Endothelial cell of umbilical vein (primary cell): ENCODE measurements around the gene OPCML. TPM values are rescaled to one million over a fixed set of nuclear protein-coding genes. Genes with fewer than 3 reads are reported as not detected.

Experiments used
- BruUV-seq: library from RNA; stranded (reverse); fragments of 400-500 nt; replicated peaks from 2 replicates; lab custom pipeline; 2021; lab: Mats Ljungman, UMichigan
- CTCF ChIA-PET: fragments of 300-600, 350-600 bp; sonication (Branson Sonifier 250); formaldehyde crosslinking; loops from one replicate; lab custom pipeline; 2021; ENCODE audit warnings: antibody characterized with exemption, inconsistent platforms; lab: Charles Lee
- POLR2A ChIA-PET: fragments of 300-600, 350-600 bp; sonication (Branson Sonifier 250); formaldehyde crosslinking; loops from one replicate; lab custom pipeline; 2021; ENCODE audit warnings: antibody characterized with exemption, inconsistent platforms; lab: Charles Lee
- DNase-seq: peaks from one replicate; pipeline ENCODE4 v3.0.0-alpha.2; 2011; ENCODE audit warnings: low read depth, low spot score
- FAIRE-seq: peaks from 2 replicates; lab custom pipeline; 2011; peaks lifted over from hg19 to GRCh38; lab: Jason Lieb, UNC
- H2AFZ ChIP-seq: 2 replicates; pipeline ENCODE4 v1.6.0; 2012; ENCODE audit warnings: low read depth, low read length, control low read depth, inconsistent platforms
- H3K27ac ChIP-seq: 2 replicates; pipeline ENCODE4 v1.5.1; 2011; ENCODE audit warnings: low read depth, mild to moderate bottlenecking, control low read depth, low read length, moderate library complexity; ENCODE audit not compliant: insufficient read depth
- H3K27me3 ChIP-seq, 2 experiments: 2 replicates each; pipeline versions ENCODE4 v1.6.0 to v1.6.1; 2011; ENCODE audit warnings: low read length in 2 of 2, mixed read lengths in 1 of 2; ENCODE audit not compliant: control insufficient read depth in 2 of 2, insufficient read depth in 2 of 2
- H3K36me3 ChIP-seq, 2 experiments: 2 replicates in 1 of 2; 3 replicates in 1 of 2; pipeline ENCODE4 v1.5.1; 2011; ENCODE audit warnings: low read length in 2 of 2, mild to moderate bottlenecking in 1 of 2, moderate library complexity in 1 of 2; ENCODE audit not compliant: control insufficient read depth in 2 of 2, insufficient read depth in 2 of 2; ENCODE audit errors: extremely low read depth in 1 of 2
- H3K4me1 ChIP-seq: 3 replicates; pipeline ENCODE4 v1.5.1; 2011; ENCODE audit warnings: mild to moderate bottlenecking, low read length; ENCODE audit not compliant: control insufficient read depth, insufficient read depth; ENCODE audit errors: extremely low read depth
- H3K4me2 ChIP-seq: 2 replicates; pipeline ENCODE4 v1.6.1; 2011; ENCODE audit warnings: low read length, control low read depth, mixed read lengths; ENCODE audit not compliant: insufficient read depth
- H3K4me3 ChIP-seq, 3 experiments: fragments of 200-600 bp in 1 of 3; sonication (generic), shearing (Covaris generic) in 1 of 3; replicated peaks in 1 of 3; 2 replicates each; pipeline ENCODE4 v1.5.1; 2011 to 2016; ENCODE audit warnings: control low read depth in 3 of 3, low read length in 3 of 3, mild to moderate bottlenecking in 2 of 3, inconsistent platforms in 1 of 3, low read depth in 1 of 3, moderate library complexity in 1 of 3; ENCODE audit not compliant: insufficient read depth in 1 of 3
- H3K79me2 ChIP-seq: 2 replicates; pipeline ENCODE4 v1.6.0; 2012; ENCODE audit warnings: low read length, inconsistent platforms; ENCODE audit not compliant: control insufficient read depth, insufficient read depth
- H3K9ac ChIP-seq: replicated peaks from 2 replicates; pipeline ENCODE3; 2011; ENCODE audit warnings: low read length, control low read depth; ENCODE audit not compliant: insufficient read depth; ENCODE audit errors: extremely low read depth
- H3K9me1 ChIP-seq: replicated peaks from 3 replicates; pipeline ENCODE4 v1.6.0; 2011; ENCODE audit warnings: mild to moderate bottlenecking, low read length; ENCODE audit not compliant: control insufficient read depth, insufficient read depth; ENCODE audit errors: extremely low read depth
- H3K9me3 ChIP-seq: replicated peaks from 2 replicates; pipeline ENCODE4 v1.5.1; 2012; ENCODE audit warnings: low read length, inconsistent platforms; ENCODE audit not compliant: control insufficient read depth, insufficient read depth
- H4K20me1 ChIP-seq: replicated peaks from 2 replicates; pipeline ENCODE3; 2011; ENCODE audit warnings: mild to moderate bottlenecking, low read length; ENCODE audit not compliant: control insufficient read depth, insufficient read depth; ENCODE audit errors: extremely low read depth
- EZH2 ChIP-seq: IDR thresholded peaks from 2 replicates; pipeline ENCODE4 v1.6.1; 2012; ENCODE audit warnings: borderline replicate concordance, low read depth, mild to moderate bottlenecking, moderate library complexity, low read length, inconsistent platforms; ENCODE audit not compliant: severe bottlenecking
- FOS ChIP-seq: IDR thresholded peaks from 2 replicates; pipeline ENCODE4 v1.6.1; 2011; ENCODE audit warnings: mild to moderate bottlenecking, low read length, moderate library complexity, borderline replicate concordance; ENCODE audit not compliant: insufficient read depth
- GATA2 ChIP-seq: IDR thresholded peaks from 2 replicates; pipeline ENCODE4 v1.7.0; 2011; ENCODE audit warnings: low read depth, mild to moderate bottlenecking, moderate library complexity, mixed read lengths, low read length; ENCODE audit not compliant: insufficient read length, insufficient read depth
- JUN ChIP-seq: IDR thresholded peaks from 2 replicates; pipeline ENCODE4 v1.6.1; 2011; ENCODE audit warnings: borderline replicate concordance, low read depth; ENCODE audit not compliant: insufficient read length, insufficient read depth
- MYC ChIP-seq: IDR thresholded peaks from one replicate; pipeline ENCODE4 v1.6.1; 2011; ENCODE audit warnings: mild to moderate bottlenecking, low read depth, low read length
- POLR2A ChIP-seq: IDR thresholded peaks from 2 replicates; pipeline ENCODE4 v1.6.1; 2012; ENCODE audit warnings: low read depth, mild to moderate bottlenecking, control low read depth, low read length
- POLR2AphosphoS5 ChIP-seq: IDR thresholded peaks from 2 replicates; pipeline ENCODE4 v1.6.1; 2012; ENCODE audit warnings: low read depth, mild to moderate bottlenecking, control low read depth, low read length, moderate library complexity; ENCODE audit not compliant: insufficient read depth
- dilution Hi-C: fragments of 300-500 bp; cut with MboI; formaldehyde crosslinking; loops from one replicate; pipeline ENCODE4 v1.15.0; 2019; ENCODE audit warnings: low sequenced_read_pairs; ENCODE audit not compliant: extremely low pct_ligation_motif_present
- intact Hi-C: fragments of 100-400 bp; cut with micrococcal nuclease; formaldehyde crosslinking; loops from one replicate; pipeline ENCODE4 v1.10.0; 2022
- polyA plus RNA-seq, 4 experiments: library from polyadenylated mRNA; depleted of rRNA in 3 of 4; stranded (reverse) in 3 of 4; unstranded in 1 of 4; fragments of >200 nt; gene quantifications; 2 replicates each; pipeline versions ENCODE4 v1.2.1 to v1.2.3, GENCODE V29; 2011 to 2012; ENCODE audit warnings: missing spikeins in 1 of 4
- total RNA-seq: library from RNA; stranded (reverse); gene quantifications from 2 replicates; pipeline ENCODE4 v1.2.3, GENCODE V29; 2021
- TF ChIP-seq, protein P1 (sequence below): IDR thresholded peaks from 2 replicates; pipeline ENCODE4 v1.6.1; 2011; ENCODE audit not compliant: insufficient read depth, insufficient read length
- TF ChIP-seq, protein P2 (sequence below), 2 donors: IDR thresholded peaks; 1 replicate in 1 of 2; 2 replicates in 1 of 2; pipeline ENCODE4 v1.5.1; 2011; ENCODE audit warnings: low read length in 2 of 2, mild to moderate bottlenecking in 2 of 2, moderate library complexity in 2 of 2, control low read depth in 1 of 2, inconsistent platforms in 1 of 2, low read depth in 1 of 2; ENCODE audit not compliant: insufficient read depth in 1 of 2; ENCODE audit errors: extremely low read depth in 1 of 2

Gene OPCML
- total and polyA plus RNA-seq, 2 donors (not counting 3 experiments of a cell fraction or from before 2014, with no cell fraction given): not detected

DNA sequence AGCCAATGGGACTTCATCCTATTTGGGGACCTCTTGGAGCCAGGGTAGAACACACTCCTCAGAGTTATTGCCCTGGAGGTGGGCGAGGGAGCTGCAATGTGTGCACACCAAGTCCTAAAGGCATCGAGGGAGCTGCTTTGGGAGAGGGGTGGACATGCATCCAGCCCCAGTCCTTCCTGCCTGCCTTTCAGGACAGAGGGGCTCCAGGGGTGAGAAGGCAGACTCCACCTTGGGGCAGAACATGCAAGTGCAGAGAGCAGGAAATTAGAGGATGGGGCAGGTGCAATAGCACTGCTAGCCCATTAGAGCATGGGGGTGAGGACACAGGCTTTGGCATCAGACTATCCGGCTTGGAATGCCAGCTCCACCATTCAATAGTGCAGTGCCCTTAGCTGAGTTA, 288.5 kb downstream of the OPCML start:
- Histone ChIP-seq H3K4me1 (no peaks in the 10 kb centered on the region), H2AFZ (no peak overlapping the region), H3K79me2 (no peaks in the 10 kb centered on the region), H3K4me3 (no peak overlapping the region), H3K9me1 (no peaks in the 10 kb centered on the region), H3K9me3 (peaks cover 8% of the 10 kb centered on the region), H3K9ac (no peak overlapping the region), H3K4me2 (no peak overlapping the region), H3K36me3 (no peaks in the 10 kb centered on the region), H4K20me1 (no peaks in the 10 kb centered on the region), H3K27me3 (no peaks in the 10 kb centered on the region), H3K27ac (no peak overlapping the region)
- dilution Hi-C loops: no loop called here
- BruUV-seq: no TSS peak
- DNase-seq: no peak
- intact Hi-C loops: no loop called here
- CTCF ChIA-PET: no interaction called here
- no peak for FAIRE-seq
- POLR2A ChIA-PET: no interaction called here
- TF ChIP-seq EZH2: no peak
- TF ChIP-seq, protein P1, sequence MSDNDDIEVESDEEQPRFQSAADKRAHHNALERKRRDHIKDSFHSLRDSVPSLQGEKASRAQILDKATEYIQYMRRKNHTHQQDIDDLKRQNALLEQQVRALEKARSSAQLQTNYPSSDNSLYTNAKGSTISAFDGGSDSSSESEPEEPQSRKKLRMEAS: no peak
- TF ChIP-seq, protein P2, sequence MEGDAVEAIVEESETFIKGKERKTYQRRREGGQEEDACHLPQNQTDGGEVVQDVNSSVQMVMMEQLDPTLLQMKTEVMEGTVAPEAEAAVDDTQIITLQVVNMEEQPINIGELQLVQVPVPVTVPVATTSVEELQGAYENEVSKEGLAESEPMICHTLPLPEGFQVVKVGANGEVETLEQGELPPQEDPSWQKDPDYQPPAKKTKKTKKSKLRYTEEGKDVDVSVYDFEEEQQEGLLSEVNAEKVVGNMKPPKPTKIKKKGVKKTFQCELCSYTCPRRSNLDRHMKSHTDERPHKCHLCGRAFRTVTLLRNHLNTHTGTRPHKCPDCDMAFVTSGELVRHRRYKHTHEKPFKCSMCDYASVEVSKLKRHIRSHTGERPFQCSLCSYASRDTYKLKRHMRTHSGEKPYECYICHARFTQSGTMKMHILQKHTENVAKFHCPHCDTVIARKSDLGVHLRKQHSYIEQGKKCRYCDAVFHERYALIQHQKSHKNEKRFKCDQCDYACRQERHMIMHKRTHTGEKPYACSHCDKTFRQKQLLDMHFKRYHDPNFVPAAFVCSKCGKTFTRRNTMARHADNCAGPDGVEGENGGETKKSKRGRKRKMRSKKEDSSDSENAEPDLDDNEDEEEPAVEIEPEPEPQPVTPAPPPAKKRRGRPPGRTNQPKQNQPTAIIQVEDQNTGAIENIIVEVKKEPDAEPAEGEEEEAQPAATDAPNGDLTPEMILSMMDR (IDR thresholded peaks at IDR 0.05; ENCODE audit: extremely low read depth in 1 of 2, insufficient read depth in 1 of 2, low read depth in 1 of 2, low read length in 2 of 2): no peak
- TF ChIP-seq MYC: no peak
- no peak for TF ChIP-seq POLR2A
- no peak for TF ChIP-seq JUN
- no peak for TF ChIP-seq FOS
- TF ChIP-seq POLR2AphosphoS5: no peak
- no peak for TF ChIP-seq GATA2
